AG04449 (cell line): ENCODE data around the gene IDS.

ENCODE experiments used
- CTCF ChIA-PET: fragments of 350-600 bp; formaldehyde crosslinking; extraction: SDS; loops from one replicate; lab custom pipeline; 2021; ENCODE audit warnings: antibody characterized with exemption; lab: Yijun Ruan, JAX
- POLR2A ChIA-PET: fragments of 400-600, 350-600 bp; formaldehyde crosslinking; extraction: SDS; loops from one replicate; lab custom pipeline; 2020; ENCODE audit warnings: antibody characterized with exemption, inconsistent platforms; lab: Yijun Ruan, JAX
- DNase-seq: peaks from one replicate; pipeline ENCODE4 v3.0.0-alpha.2; 2010; ENCODE audit warnings: low read depth, low spot score
- H3K4me3 ChIP-seq: 2 replicates; pipeline ENCODE4 v1.5.1; 2011; ENCODE audit warnings: low read depth, mild to moderate bottlenecking, control low read depth, low read length
- TF ChIP-seq, protein P1 (sequence below): IDR thresholded peaks from one replicate; pipeline ENCODE4 v1.5.1; 2011; ENCODE audit warnings: mild to moderate bottlenecking, moderate library complexity, low read length, control low read depth, inconsistent platforms; ENCODE audit not compliant: insufficient read depth; ENCODE audit errors: missing control alignments

IDS gene

DNA sequence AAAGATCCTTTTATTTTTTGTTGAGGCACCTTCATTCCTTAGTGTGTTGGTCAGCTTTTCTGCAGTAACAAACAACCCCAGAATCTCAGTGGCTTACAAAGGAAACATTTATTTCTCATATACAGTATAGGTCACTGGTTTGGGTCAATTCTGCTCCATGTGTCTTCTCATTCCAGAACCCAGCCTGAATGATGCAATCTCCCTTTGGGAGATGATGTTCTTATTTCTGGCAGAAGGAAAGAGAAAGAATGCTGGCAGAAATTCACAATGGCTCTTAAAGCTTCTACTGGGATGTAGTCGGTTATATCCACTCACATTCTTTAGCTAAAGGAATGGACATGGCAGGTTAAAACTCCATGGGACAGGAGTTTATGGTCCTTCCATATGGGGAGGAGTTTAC, 42.3 kb downstream of the IDS start:
- no peak overlapping the region for H3K4me3 ChIP-seq
- ChIA-PET POLR2A (no interaction called here), CTCF (interaction anchor here (0.9 kb wide), 1 partner anchor 8 kb away, joined by 4 read pairs; no protein-coding TSS in a partner anchor)
- DNase-seq, result no peak
- TF ChIP-seq, protein P1, sequence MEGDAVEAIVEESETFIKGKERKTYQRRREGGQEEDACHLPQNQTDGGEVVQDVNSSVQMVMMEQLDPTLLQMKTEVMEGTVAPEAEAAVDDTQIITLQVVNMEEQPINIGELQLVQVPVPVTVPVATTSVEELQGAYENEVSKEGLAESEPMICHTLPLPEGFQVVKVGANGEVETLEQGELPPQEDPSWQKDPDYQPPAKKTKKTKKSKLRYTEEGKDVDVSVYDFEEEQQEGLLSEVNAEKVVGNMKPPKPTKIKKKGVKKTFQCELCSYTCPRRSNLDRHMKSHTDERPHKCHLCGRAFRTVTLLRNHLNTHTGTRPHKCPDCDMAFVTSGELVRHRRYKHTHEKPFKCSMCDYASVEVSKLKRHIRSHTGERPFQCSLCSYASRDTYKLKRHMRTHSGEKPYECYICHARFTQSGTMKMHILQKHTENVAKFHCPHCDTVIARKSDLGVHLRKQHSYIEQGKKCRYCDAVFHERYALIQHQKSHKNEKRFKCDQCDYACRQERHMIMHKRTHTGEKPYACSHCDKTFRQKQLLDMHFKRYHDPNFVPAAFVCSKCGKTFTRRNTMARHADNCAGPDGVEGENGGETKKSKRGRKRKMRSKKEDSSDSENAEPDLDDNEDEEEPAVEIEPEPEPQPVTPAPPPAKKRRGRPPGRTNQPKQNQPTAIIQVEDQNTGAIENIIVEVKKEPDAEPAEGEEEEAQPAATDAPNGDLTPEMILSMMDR, result no peak

DNA sequence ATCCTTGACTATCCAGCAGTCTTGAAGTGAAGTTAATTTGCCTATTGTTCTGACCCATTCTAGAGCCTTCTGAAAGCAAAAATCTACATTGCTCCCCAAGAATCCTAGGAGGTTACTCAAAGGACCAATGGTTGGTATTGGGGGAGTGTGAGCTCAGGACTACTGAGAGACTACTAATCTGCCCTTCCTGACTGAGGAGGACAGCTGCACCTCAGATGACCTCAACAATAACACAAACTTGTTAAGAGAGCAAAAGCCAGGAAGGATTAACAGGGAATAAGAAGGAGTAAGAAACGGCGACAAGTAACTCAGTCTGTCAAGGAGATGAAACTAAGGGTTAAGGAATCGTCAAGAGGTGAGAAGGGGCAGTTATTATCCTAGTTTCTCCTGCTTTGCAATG, 43.4 kb downstream of the IDS start:
- H3K4me3 ChIP-seq, result no peak overlapping the region
- ChIA-PET POLR2A (no interaction called here), CTCF (interaction anchor here (1.6 kb wide), 1 partner anchor 9 kb away, joined by 9 read pairs; no protein-coding TSS in a partner anchor)
- TF ChIP-seq, protein P1, result no peak
- DNase-seq, result no peak

GRCh38 chrX:149458586-149458985, 46.5 kb downstream of the IDS start:
- ChIA-PET POLR2A (no interaction called here), CTCF (interaction anchor here (1.7 kb wide), 1 partner anchor 12 kb away, joined by 5 read pairs; no protein-coding TSS in a partner anchor)
- no peak for DNase-seq
- H3K4me3 ChIP-seq, result no peak overlapping the region
- TF ChIP-seq, protein P1, result no peak

GRCh38 chrX:149456476-149457245, 48.4 kb downstream of the IDS start:
- TF ChIP-seq, protein P1, result no peak
- DNase-seq, result no peak
- H3K4me3 ChIP-seq, result no peak overlapping the region
- CTCF ChIA-PET, result interaction anchor here (0.6 to 1.8 kb wide), 2 partner anchors 10 to 15 kb away, joined by 3 to 7 read pairs; no protein-coding TSS in a partner anchor
- POLR2A ChIA-PET, result no interaction called here

- ChIA-PET CTCF (no interaction called here), POLR2A (no interaction called here)
- TF ChIP-seq, protein P1, result no peak
- no peak overlapping the region for H3K4me3 ChIP-seq
- no peak for DNase-seq
Observed at GRCh38 chrX:149455934-149456333, 49.2 kb downstream of the IDS start.
